Measurements from ENCODE around the gene OR2T8. TPM values are rescaled to one million over a fixed set of nuclear protein-coding genes. Genes with fewer than 3 reads are reported as not detected.

Gene OR2T8
- total and polyA plus RNA-seq, 8 donors = not detected

- no peaks in the 10 kb centered on the region for H3K36me3 ChIP-seq
- DNase-seq = peak in 1 of 2 donors; percentile 23
- TF ChIP-seq POLR2A (IDR thresholded peaks at IDR 0.05) (no peak), CTCF (IDR thresholded peaks at IDR 0.05) (no peak), POLR2AphosphoS5 (IDR thresholded peaks at IDR 0.05) (no peak), EP300 (IDR thresholded peaks at IDR 0.05) (no peak)
- WGBS, 5 donors = 38 to 60% (median 49%) methylated on average over 7 of the region's 7 CpGs
- peak overlapping the region in 3 of 4 donors; percentile 3 to 27 (median 12) for H3K4me3 ChIP-seq
- H3K27ac ChIP-seq = no peak overlapping the region
- intact Hi-C loops (cut with DNase I; ENCODE audit: low total_unique reads) = no loop called here
- no peaks in the 10 kb centered on the region for H3K27me3 ChIP-seq
- no peaks in the 10 kb centered on the region for H3K4me1 ChIP-seq
- peaks cover 0 to 11% (median 6%) of the 10 kb centered on the region in 4 donors for H3K9me3 ChIP-seq
These were observed 13.5 kb upstream of the OR2T8 start for GRCh38 chr1:247906504-247907047.

GRCh38 chr1:247908766-247909165 lies 11.3 kb upstream of the OR2T8 start:
- intact Hi-C loops (cut with DNase I; ENCODE audit: low total_unique reads) = no loop called here
- WGBS, 5 donors = 75 to 85% (median 81%) methylated on average over 5 of the region's 5 CpGs

GRCh38 chr1:247913786-247914185 lies 6.3 kb upstream of the OR2T8 start:
- Histone ChIP-seq H3K4me1 (no peaks in the 10 kb centered on the region), H3K36me3 (no peaks in the 10 kb centered on the region), H3K9me3 (peaks cover 0 to 17% (median 0%) of the 10 kb centered on the region in 4 donors), H3K27me3 (no peaks in the 10 kb centered on the region), H3K4me3 (no peak overlapping the region), H3K27ac (no peak overlapping the region)
- intact Hi-C loops (cut with DNase I; ENCODE audit: low total_unique reads) = no loop called here
- no peak for DNase-seq
- 69 to 82% (median 69%) methylated on average over 2 of the region's 2 CpGs for WGBS, 5 donors
- TF ChIP-seq EP300 (IDR thresholded peaks at IDR 0.05) (no peak), POLR2A (IDR thresholded peaks at IDR 0.05) (no peak), CTCF (IDR thresholded peaks at IDR 0.05) (no peak), POLR2AphosphoS5 (IDR thresholded peaks at IDR 0.05) (no peak)

More at GRCh38 chr1:247908766-247909165, 11.3 kb upstream of the OR2T8 start:
- Histone ChIP-seq H3K4me3 (no peak overlapping the region), H3K27me3 (no peaks in the 10 kb centered on the region), H3K36me3 (no peaks in the 10 kb centered on the region), H3K9me3 (peaks cover 0 to 23% (median 6%) of the 10 kb centered on the region in 4 donors), H3K4me1 (no peaks in the 10 kb centered on the region), H3K27ac (no peak overlapping the region)
- TF ChIP-seq POLR2AphosphoS5 (IDR thresholded peaks at IDR 0.05) (no peak), EP300 (IDR thresholded peaks at IDR 0.05) (no peak), POLR2A (IDR thresholded peaks at IDR 0.05) (no peak), CTCF (IDR thresholded peaks at IDR 0.05) (no peak)
- no peak for DNase-seq

GRCh38 chr1:247914941-247915662 lies 5.0 kb upstream of the OR2T8 start:
- Histone ChIP-seq H3K4me3 (no peak overlapping the region), H3K27me3 (no peaks in the 10 kb centered on the region), H3K9me3 (peaks cover 0 to 16% (median 0%) of the 10 kb centered on the region in 4 donors), H3K4me1 (no peaks in the 10 kb centered on the region), H3K36me3 (no peaks in the 10 kb centered on the region), H3K27ac (no peak overlapping the region)
- intact Hi-C loops (cut with DNase I; ENCODE audit: low total_unique reads) = no loop called here
- WGBS, 5 donors = 47 to 62% (median 61%) methylated on average over 4 of the region's 4 CpGs
- DNase-seq = no peak
- no peak for TF ChIP-seq EP300 (IDR thresholded peaks at IDR 0.05)
- no peak for TF ChIP-seq POLR2A (IDR thresholded peaks at IDR 0.05)
- no peak for TF ChIP-seq POLR2AphosphoS5 (IDR thresholded peaks at IDR 0.05)
- no peak for TF ChIP-seq CTCF (IDR thresholded peaks at IDR 0.05)
